Measurements from ENCODE around the gene ISM1. TPM values are rescaled to one million over a fixed set of nuclear protein-coding genes. Genes with fewer than 3 reads are reported as not detected.

ISM1 gene
- total RNA-seq, 1 donor = 1.1 TPM

DNA sequence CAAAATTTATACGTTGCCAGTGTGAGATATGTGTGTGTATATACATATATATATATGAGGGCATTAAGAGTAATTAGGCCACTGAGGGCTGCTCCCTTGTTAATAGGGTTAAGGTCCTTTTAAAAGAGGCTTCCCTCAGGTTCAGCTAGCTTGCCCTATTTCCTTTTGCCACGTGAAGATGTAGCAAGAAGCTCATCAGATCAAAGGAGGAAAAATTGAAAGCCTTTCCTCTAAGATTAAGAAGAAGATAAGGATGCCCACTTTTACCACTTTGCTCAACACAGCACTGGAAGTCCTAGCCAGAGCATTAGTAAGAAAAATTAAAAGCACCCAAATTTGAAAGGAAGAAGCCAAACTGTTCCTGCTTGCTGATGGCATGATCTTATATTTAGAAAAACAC lies 33.2 kb upstream of the ISM1 start:
- H3K4me3 ChIP-seq (ENCODE audit: low read depth, low read length) = no peak overlapping the region
- DNase-seq (ENCODE audit: low read depth) = no peak
- TF ChIP-seq, protein P1, sequence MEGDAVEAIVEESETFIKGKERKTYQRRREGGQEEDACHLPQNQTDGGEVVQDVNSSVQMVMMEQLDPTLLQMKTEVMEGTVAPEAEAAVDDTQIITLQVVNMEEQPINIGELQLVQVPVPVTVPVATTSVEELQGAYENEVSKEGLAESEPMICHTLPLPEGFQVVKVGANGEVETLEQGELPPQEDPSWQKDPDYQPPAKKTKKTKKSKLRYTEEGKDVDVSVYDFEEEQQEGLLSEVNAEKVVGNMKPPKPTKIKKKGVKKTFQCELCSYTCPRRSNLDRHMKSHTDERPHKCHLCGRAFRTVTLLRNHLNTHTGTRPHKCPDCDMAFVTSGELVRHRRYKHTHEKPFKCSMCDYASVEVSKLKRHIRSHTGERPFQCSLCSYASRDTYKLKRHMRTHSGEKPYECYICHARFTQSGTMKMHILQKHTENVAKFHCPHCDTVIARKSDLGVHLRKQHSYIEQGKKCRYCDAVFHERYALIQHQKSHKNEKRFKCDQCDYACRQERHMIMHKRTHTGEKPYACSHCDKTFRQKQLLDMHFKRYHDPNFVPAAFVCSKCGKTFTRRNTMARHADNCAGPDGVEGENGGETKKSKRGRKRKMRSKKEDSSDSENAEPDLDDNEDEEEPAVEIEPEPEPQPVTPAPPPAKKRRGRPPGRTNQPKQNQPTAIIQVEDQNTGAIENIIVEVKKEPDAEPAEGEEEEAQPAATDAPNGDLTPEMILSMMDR (IDR thresholded peaks at IDR 0.05; ENCODE audit: insufficient read depth, low read length) = no peak

- TF ChIP-seq, protein P1 (IDR thresholded peaks at IDR 0.05; ENCODE audit: insufficient read depth, low read length) = no peak
- no peak overlapping the region for H3K4me3 ChIP-seq (ENCODE audit: low read depth, low read length)
Measured at GRCh38 chr20:13199279-13199678, 21.8 kb upstream of the ISM1 start.

DNA sequence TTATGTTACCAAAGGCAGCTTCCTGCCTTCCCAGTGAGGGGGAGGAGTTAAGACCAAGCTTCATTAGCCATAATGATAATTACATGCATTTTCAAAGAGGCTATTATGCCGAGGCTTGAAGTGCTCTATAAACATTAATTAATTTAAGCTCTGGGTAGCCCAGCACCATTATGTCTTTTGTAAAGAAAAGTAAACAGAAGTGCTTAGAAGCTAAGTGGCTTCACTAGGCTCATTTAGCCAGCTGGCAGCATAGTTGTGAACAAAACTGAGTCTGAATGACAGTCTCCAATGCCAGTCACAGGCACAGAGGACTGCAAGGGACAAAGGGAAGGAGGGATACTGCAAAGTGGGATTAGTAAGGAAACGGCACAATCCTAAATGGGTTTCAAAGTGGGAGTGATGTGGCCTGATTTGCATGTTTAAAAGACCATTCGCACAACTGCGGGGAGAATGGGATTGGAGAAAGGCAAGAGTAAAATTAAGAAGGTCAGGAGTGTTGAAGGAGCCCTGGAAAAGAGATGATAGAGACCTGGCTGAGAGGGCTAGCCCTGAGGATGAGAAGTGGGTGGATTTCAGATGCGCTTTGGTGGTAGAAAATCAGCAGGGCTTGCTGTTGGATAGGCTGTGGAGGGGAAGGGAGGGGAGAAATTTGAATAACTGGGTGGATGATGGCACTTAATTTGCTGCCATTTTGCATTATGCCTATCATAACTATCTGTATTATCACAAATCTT lies 20.1 kb upstream of the ISM1 start:
- DNase-seq (ENCODE audit: low read depth) = no peak
- no peak overlapping the region for H3K4me3 ChIP-seq (ENCODE audit: low read depth, low read length)
- TF ChIP-seq, protein P1 (IDR thresholded peaks at IDR 0.05; ENCODE audit: insufficient read depth, low read length) = no peak

More at GRCh38 chr20:13199279-13199678, 21.8 kb upstream of the ISM1 start:
- DNase-seq (ENCODE audit: low read depth) = no peak

DNA sequence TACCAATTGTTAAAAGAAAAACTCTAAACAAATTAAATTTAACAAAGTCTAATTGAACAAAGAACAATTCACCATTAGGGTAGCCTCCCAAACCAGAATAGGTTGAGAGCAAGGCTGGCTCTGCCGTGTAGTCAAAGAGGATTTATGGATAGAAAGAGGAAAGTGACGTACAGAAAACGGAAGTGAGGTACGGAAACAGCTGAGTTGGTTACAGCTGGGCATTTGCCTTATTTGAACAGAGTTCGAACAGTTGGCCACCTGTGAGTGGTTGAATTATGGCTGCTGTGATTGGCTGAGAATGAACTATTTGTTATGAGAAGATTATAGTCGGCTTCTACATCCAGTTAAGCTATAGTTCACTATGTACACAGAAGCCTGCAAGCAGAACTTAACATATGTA lies 18.5 kb upstream of the ISM1 start:
- TF ChIP-seq, protein P1 (IDR thresholded peaks at IDR 0.05; ENCODE audit: insufficient read depth, low read length) = no peak
- no peak for DNase-seq (ENCODE audit: low read depth)
- no peak overlapping the region for H3K4me3 ChIP-seq (ENCODE audit: low read depth, low read length)

- DNase-seq (ENCODE audit: low read depth) = no peak
- H3K4me3 ChIP-seq (ENCODE audit: low read depth, low read length) = no peak overlapping the region
- TF ChIP-seq, protein P1 (IDR thresholded peaks at IDR 0.05; ENCODE audit: insufficient read depth, low read length) = no peak
Measured at GRCh38 chr20:13205425-13205824, 15.6 kb upstream of the ISM1 start.

DNA sequence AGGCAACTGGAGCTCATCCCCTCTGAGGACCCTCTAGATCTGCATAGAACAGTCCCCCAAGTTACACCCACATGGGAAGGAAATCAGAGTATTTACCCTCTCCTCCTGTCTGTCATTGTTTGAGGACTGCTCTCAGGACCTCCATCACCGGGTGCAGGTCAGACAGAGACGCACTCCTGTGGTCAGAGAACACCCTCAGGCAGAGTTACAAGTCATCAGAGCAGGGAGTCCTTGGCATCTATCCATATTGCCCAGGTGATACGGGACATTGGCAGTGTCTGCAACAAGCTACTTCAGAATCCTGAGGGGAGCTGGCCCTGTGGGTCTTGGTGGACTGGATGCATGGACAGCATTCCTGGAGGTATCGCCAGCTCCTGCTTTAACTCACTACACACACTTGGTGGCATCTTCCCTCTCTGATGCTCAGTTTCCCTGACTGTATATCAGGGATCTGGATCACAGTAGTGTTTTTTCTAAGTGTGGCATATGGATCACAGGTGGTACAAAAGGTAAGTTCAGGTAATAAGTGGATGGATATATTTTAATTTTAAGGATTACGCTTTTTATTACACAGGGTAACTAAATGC lies 15.1 kb upstream of the ISM1 start:
- H3K4me3 ChIP-seq (ENCODE audit: low read depth, low read length) = no peak overlapping the region
- TF ChIP-seq, protein P1 (IDR thresholded peaks at IDR 0.05; ENCODE audit: insufficient read depth, low read length) = no peak
- no peak for DNase-seq (ENCODE audit: low read depth)
